PC-3 (cell line): ENCODE data around the gene MT3. TPM values are rescaled to one million over a fixed set of nuclear protein-coding genes. Genes with fewer than 3 reads are reported as not detected.

Source experiments
- ATAC-seq: fragments of 200-7000 bp; cut with Tn5 transposase; 2 replicates; pipeline ENCODE4 v1.9.1; 2020; ENCODE audit warnings: mild to moderate bottlenecking, moderate library complexity
- BruUV-seq: library from RNA; stranded (reverse); fragments of 400-500 nt; replicated peaks from 2 replicates; lab custom pipeline; 2021; lab: Mats Ljungman, UMichigan
- CTCF ChIA-PET: fragments of 300-600 bp; sonication (Branson Sonifier 250); formaldehyde crosslinking; loops from one replicate; lab custom pipeline; 2022; ENCODE audit warnings: antibody characterized with exemption; lab: Charles Lee
- POLR2A ChIA-PET: fragments of 300-600 bp; sonication (Branson Sonifier 250); formaldehyde crosslinking; loops from one replicate; lab custom pipeline; 2022; ENCODE audit warnings: antibody characterized with exemption; ENCODE audit not compliant: unreplicated experiment; lab: Charles Lee
- DNase-seq: peaks from one replicate; pipeline ENCODE4 v3.0.0-alpha.2; 2015
- H2AFZ ChIP-seq: fragments of 300-600 bp; sonication (generic); 2 replicates; pipeline ENCODE4 v1.6.0; 2016; ENCODE audit warnings: antibody characterized with exemption, low read length
- H3F3A ChIP-seq: fragments of 300-600 bp; sonication (generic); one replicate; pipeline ENCODE4 v1.6.0; 2017; ENCODE audit warnings: antibody characterized with exemption, low read length, control low read depth, mild to moderate bottlenecking; ENCODE audit not compliant: unreplicated experiment
- H3K27ac ChIP-seq: fragments of 300-600 bp; sonication (generic); 2 replicates; pipeline ENCODE4 v1.5.1; 2016; ENCODE audit warnings: mild to moderate bottlenecking, low read length
- H3K27me3 ChIP-seq: fragments of 300-600 bp; sonication (generic); 2 replicates; pipeline ENCODE4 v1.6.1; 2016; ENCODE audit warnings: low read length, mixed read lengths
- H3K36me3 ChIP-seq: fragments of 300-600 bp; sonication (generic); 2 replicates; pipeline ENCODE4 v1.6.1; 2016; ENCODE audit warnings: low read depth, mixed run types, low read length, mixed read lengths
- H3K4me1 ChIP-seq: fragments of 300-600 bp; sonication (generic); 2 replicates; pipeline ENCODE4 v1.5.1; 2016; ENCODE audit warnings: low read length; ENCODE audit not compliant: insufficient read depth
- H3K4me2 ChIP-seq: fragments of 300-600 bp; sonication (generic); 2 replicates; pipeline ENCODE4 v1.6.0; 2016; ENCODE audit warnings: low read length
- H3K4me3 ChIP-seq: fragments of 300-600 bp; sonication (generic); 2 replicates; pipeline ENCODE4 v1.5.1; 2016; ENCODE audit warnings: mild to moderate bottlenecking, low read length, mixed read lengths
- H3K79me2 ChIP-seq: fragments of 300-600 bp; sonication (generic); 2 replicates; pipeline ENCODE4 v1.6.1; 2017; ENCODE audit warnings: low read length, mixed read lengths
- H3K9ac ChIP-seq: fragments of 300-600 bp; sonication (generic); 2 replicates; pipeline ENCODE4 v1.6.0; 2016; ENCODE audit warnings: mild to moderate bottlenecking, low read length
- H3K9me2 ChIP-seq: fragments of 300-600 bp; sonication (generic); replicated peaks from 2 replicates; pipeline ENCODE4 v1.6.1; 2016; ENCODE audit warnings: mixed run types, low read length, mixed read lengths
- H3K9me3 ChIP-seq: fragments of 300-600 bp; sonication (generic); 2 replicates; pipeline ENCODE4 v1.6.1; 2016; ENCODE audit warnings: low read length, mixed read lengths
- H4K20me1 ChIP-seq: fragments of 300-600 bp; sonication (generic); 2 replicates; pipeline ENCODE4 v1.6.1; 2016; ENCODE audit warnings: low read length, mixed read lengths
- CTCF ChIP-seq: fragments of 300-600 bp; sonication (generic); conservative IDR thresholded peaks from 2 replicates; pipeline ENCODE4 v1.5.1; 2017; ENCODE audit warnings: antibody characterized with exemption, low read depth, mild to moderate bottlenecking, low read length
- EZH2 ChIP-seq: fragments of 300-600 bp; sonication (generic); IDR thresholded peaks from one replicate; pipeline ENCODE4 v1.6.1; 2017; ENCODE audit warnings: antibody characterized with exemption, mild to moderate bottlenecking, low read length; ENCODE audit not compliant: unreplicated experiment
- EZH2phosphoT487 ChIP-seq: fragments of 300-600 bp; sonication (generic); IDR thresholded peaks from 2 replicates; pipeline ENCODE4 v1.6.1; 2018; ENCODE audit warnings: mild to moderate bottlenecking, antibody characterized with exemption, low read length, borderline replicate concordance
- intact Hi-C: fragments of 100-400 bp; cut with micrococcal nuclease; formaldehyde crosslinking; loops from 2 replicates; pipeline ENCODE4 v1.9.0; 2023
- total RNA-seq: library from RNA; depleted of rRNA; stranded (reverse); fragments of >200 nt; gene quantifications from 2 replicates; pipeline ENCODE4 v1.2.3, GENCODE V29; 2014

The MT3 gene
- total RNA-seq, 1 experiment from 2014 or later, result not detected

GRCh38 chr16:56632156-56632847 lies 43.0 kb downstream of the MT3 start, which contains the start of gene MT1M:
MT1M (plus strand) TSS chr16:56632659; CDS start chr16:56632732, 73 bp downstream.
- Histone ChIP-seq H3K4me2 (peak within 1 kb of the TSS; percentile 80), H2AFZ (peak within 1 kb of the TSS; percentile 91), H4K20me1 (no peaks in the 10 kb centered on the region), H3K79me2 (no peaks in the 10 kb centered on the region), H3F3A (no peaks in the 10 kb centered on the region), H3K36me3 (no peaks in the 10 kb centered on the region), H3K27ac (no peak within 1 kb of the TSS), H3K9me3 (no peaks in the 10 kb centered on the region), H3K27me3 (no peaks in the 10 kb centered on the region), H3K9ac (peak within 1 kb of the TSS; percentile 27; the same call in 1 of the 2 replicates), H3K4me1 (no peaks in the 10 kb centered on the region; the same call in 1 of the 2 replicates), H3K9me2 (no peaks in the 10 kb centered on the region), H3K4me3 (peak within 1 kb of the TSS; percentile 67)
- peak; percentile 22 for DNase-seq
- ATAC-seq, result peak; percentile 79
- TF ChIP-seq EZH2, result no peak
- no peak for TF ChIP-seq CTCF
- no peak for TF ChIP-seq EZH2phosphoT487
- BruUV-seq, result no TSS peak
- POLR2A ChIA-PET, result no interaction called here
- CTCF ChIA-PET, result no interaction called here
- intact Hi-C loops, result no loop called here

GRCh38 chr16:56632848-56633365 lies 43.6 kb downstream of the MT3 start:
- POLR2A ChIA-PET, result no interaction called here
- Histone ChIP-seq H3K4me2 (peak overlapping the region; percentile 80), H3K9ac (no peak overlapping the region; the same call in 1 of the 2 replicates), H3K9me2 (no peaks in the 10 kb centered on the region), H3K9me3 (no peaks in the 10 kb centered on the region), H4K20me1 (no peaks in the 10 kb centered on the region), H2AFZ (no peak overlapping the region), H3K36me3 (no peaks in the 10 kb centered on the region), H3K79me2 (no peaks in the 10 kb centered on the region), H3K27me3 (no peaks in the 10 kb centered on the region), H3K27ac (no peak overlapping the region), H3F3A (no peaks in the 10 kb centered on the region), H3K4me3 (peak overlapping the region; percentile 67), H3K4me1 (no peaks in the 10 kb centered on the region; the same call in 1 of the 2 replicates)
- BruUV-seq, result TSS peak; percentile 48
- ATAC-seq (no peak), DNase-seq (no peak)
- intact Hi-C loops, result no loop called here
- TF ChIP-seq EZH2phosphoT487, result no peak
- no peak for TF ChIP-seq CTCF
- TF ChIP-seq EZH2, result no peak
- CTCF ChIA-PET, result no interaction called here

GRCh38 chr16:56633535-56633934 lies 44.2 kb downstream of the MT3 start:
- Histone ChIP-seq H3K79me2 (no peaks in the 10 kb centered on the region), H3K4me1 (no peaks in the 10 kb centered on the region; the same call in 1 of the 2 replicates), H3K9me3 (no peaks in the 10 kb centered on the region), H3K9ac (no peak overlapping the region), H3K9me2 (no peaks in the 10 kb centered on the region), H2AFZ (no peak overlapping the region), H3K4me3 (no peak overlapping the region), H3K4me2 (no peak overlapping the region), H3F3A (no peaks in the 10 kb centered on the region), H3K36me3 (no peaks in the 10 kb centered on the region), H4K20me1 (no peaks in the 10 kb centered on the region), H3K27ac (no peak overlapping the region), H3K27me3 (no peaks in the 10 kb centered on the region)
- DNase-seq (no peak), ATAC-seq (no peak)
- POLR2A ChIA-PET, result no interaction called here
- TF ChIP-seq EZH2phosphoT487, result no peak
- TF ChIP-seq CTCF, result no peak
- CTCF ChIA-PET, result no interaction called here
- intact Hi-C loops, result no loop called here
- BruUV-seq, result no TSS peak
